ENCODE results near the gene NDE1. TPM values are rescaled to one million over a fixed set of nuclear protein-coding genes. Genes with fewer than 3 reads are reported as not detected.
"Not testable (repeated sequence)": the region's sequence is repeated elsewhere in the genome, so short reads cannot be mapped to it uniquely, and the experiment has no call there.

The NDE1 gene
- total RNA-seq, 1 donor from 2014 or later = 55.0 TPM

DNA sequence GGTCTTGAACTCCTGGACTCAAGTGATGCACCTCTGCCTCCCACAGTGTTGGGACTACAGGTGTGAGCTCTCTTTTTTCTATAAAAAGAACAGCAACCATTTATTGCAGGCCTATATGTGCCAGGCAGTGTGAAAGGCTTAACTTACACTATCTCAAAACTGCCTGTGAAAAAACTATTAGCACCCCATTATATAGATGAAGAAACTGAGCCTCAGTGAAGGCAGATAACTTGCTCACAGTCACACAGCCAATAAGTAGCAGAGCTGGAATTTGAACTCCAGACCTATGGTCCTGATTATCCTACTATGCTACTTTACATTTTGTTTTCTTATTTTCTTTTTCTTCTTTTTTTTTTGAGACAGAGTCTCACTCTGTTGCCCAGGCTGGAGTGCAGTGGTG, 15.1 kb downstream of the NDE1 start:
- no peak for TF ChIP-seq POLR2A (IDR thresholded peaks at IDR 0.05)
- TF ChIP-seq, protein P1, sequence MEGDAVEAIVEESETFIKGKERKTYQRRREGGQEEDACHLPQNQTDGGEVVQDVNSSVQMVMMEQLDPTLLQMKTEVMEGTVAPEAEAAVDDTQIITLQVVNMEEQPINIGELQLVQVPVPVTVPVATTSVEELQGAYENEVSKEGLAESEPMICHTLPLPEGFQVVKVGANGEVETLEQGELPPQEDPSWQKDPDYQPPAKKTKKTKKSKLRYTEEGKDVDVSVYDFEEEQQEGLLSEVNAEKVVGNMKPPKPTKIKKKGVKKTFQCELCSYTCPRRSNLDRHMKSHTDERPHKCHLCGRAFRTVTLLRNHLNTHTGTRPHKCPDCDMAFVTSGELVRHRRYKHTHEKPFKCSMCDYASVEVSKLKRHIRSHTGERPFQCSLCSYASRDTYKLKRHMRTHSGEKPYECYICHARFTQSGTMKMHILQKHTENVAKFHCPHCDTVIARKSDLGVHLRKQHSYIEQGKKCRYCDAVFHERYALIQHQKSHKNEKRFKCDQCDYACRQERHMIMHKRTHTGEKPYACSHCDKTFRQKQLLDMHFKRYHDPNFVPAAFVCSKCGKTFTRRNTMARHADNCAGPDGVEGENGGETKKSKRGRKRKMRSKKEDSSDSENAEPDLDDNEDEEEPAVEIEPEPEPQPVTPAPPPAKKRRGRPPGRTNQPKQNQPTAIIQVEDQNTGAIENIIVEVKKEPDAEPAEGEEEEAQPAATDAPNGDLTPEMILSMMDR (IDR thresholded peaks at IDR 0.05) = no peak
- no peak for TF ChIP-seq POLR2AphosphoS5 (IDR thresholded peaks at IDR 0.05; ENCODE audit: insufficient read depth in 1 of 2, low read depth in 1 of 2)
- Histone ChIP-seq H3K4me1 (no peaks in the 10 kb centered on the region), H3K9me3 (no peaks in the 10 kb centered on the region), H3K36me3 (peaks cover 0 to 54% of the 10 kb centered on the region in 2 donors), H3K4me3 (no peak overlapping the region), H3K27ac (no peak overlapping the region), H3K27me3 (no peaks in the 10 kb centered on the region)
- DNase-seq (ENCODE audit: extremely low spot score in 2 of 2) = no peak
- intact Hi-C loops (cut with DNase I) = no loop called here

DNA sequence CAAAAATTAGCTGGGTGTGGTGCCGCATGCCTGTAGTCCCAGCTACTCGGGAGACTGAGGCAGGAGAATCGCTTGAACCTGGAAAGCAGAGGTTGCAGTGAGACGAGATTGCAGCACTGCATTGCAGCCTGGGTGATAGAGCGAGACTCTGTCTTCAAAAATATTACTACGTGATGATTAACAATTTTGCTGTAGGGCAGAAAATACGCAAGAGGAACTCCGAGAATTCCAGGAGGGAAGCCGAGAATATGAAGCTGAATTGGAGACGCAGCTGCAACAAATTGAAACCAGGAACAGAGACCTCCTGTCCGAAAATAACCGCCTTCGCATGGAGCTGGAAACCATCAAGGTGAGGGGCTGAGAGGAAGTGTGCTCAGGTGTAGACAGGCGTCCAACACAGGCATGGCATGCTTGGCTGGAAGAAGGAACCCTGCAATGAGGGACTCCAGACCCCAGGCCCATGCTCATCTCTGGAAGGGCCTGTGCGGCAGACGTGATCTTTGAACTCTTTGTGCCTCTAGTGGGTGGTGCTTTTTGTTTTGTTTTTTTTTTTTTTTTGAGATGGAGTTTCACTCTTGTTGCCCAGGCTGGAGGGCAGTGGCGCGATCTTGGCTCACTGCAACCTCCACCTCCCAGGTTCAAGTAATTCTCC, 17.2 kb downstream of the NDE1 start:
- peaks cover 0 to 50% of the 10 kb centered on the region in 2 donors for H3K36me3 ChIP-seq
- intact Hi-C loops (cut with DNase I) = no loop called here
- no peak overlapping the region for H3K4me3 ChIP-seq
- H3K4me1 ChIP-seq = peaks cover 8% of the 10 kb centered on the region
- DNase-seq (ENCODE audit: extremely low spot score in 2 of 2) = no peak
- no peak overlapping the region for H3K27ac ChIP-seq
- no peaks in the 10 kb centered on the region for H3K27me3 ChIP-seq
- no peak for TF ChIP-seq POLR2A (IDR thresholded peaks at IDR 0.05)
- no peak for TF ChIP-seq POLR2AphosphoS5 (IDR thresholded peaks at IDR 0.05; ENCODE audit: insufficient read depth in 1 of 2, low read depth in 1 of 2)
- TF ChIP-seq, protein P1 (IDR thresholded peaks at IDR 0.05) = no peak
- H3K9me3 ChIP-seq = no peaks in the 10 kb centered on the region

DNA sequence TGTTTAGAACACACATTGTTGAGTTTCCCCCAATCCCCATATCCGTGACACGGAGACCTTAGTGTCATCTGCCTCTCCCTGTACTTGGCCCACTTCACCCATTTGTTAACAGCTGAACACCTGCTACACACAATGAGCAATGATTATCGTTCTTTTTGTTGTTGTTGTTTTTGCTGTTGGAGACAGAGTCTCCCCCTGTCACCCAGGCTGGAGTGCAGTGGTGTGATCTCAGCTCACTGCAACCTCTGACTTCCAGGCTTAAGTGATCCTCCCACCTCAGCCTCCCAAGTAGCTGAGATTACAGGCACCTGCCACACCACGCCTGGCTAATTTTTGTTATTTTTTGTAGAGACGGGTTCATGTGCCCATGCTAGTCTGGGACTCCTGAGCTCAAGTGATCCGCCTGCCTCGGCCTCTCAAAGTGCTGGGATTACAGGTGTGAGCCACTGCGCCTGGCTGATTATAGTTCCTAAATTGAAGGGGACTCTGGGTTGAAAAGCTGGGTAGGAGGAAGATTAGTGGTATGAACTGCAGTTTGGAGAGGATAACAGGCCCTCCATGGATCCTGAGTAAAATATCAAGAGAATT, 21.6 kb downstream of the NDE1 start:
- H3K4me3 ChIP-seq = no peak overlapping the region
- no peaks in the 10 kb centered on the region for H3K27me3 ChIP-seq
- H3K9me3 ChIP-seq = no peaks in the 10 kb centered on the region
- no peak for DNase-seq (ENCODE audit: extremely low spot score in 2 of 2)
- H3K27ac ChIP-seq = peak overlapping the region; percentile 94
- peaks cover 0 to 30% of the 10 kb centered on the region in 2 donors for H3K36me3 ChIP-seq
- intact Hi-C loops (cut with DNase I) = no loop called here
- H3K4me1 ChIP-seq = peaks cover 33% of the 10 kb centered on the region
- TF ChIP-seq, protein P1 (IDR thresholded peaks at IDR 0.05) = no peak
- TF ChIP-seq POLR2A (IDR thresholded peaks at IDR 0.05) (no peak), POLR2AphosphoS5 (IDR thresholded peaks at IDR 0.05; ENCODE audit: insufficient read depth in 1 of 2, low read depth in 1 of 2) (no peak)

DNA sequence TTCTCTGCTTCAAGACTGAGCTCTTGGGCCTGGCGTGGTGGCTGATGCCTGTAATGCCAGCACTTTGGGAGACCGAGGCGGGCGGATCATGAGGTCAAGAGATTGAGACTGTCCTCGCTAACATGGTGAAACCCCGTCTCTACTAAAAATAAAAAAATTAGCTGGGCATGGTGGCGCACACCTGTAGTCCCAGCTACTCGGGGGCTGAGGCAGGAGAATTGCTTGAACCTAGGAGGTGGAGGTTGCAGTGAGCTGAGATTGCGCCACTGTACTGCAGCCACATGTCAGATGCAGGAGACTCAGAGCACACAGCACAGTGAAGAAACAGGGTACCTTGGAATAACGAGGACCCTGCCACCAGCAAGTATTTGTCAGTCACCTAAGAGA, 22.1 kb downstream of the NDE1 start:
- DNase-seq (ENCODE audit: extremely low spot score in 2 of 2); intact Hi-C loops (cut with DNase I); H3K27me3 ChIP-seq; H3K9me3 ChIP-seq; H3K4me3 ChIP-seq: not testable (repeated sequence)
- peaks cover 0 to 25% of the 10 kb centered on the region in 2 donors for H3K36me3 ChIP-seq
- H3K4me1 ChIP-seq = peaks cover 34% of the 10 kb centered on the region
- H3K27ac ChIP-seq = peak overlapping the region; percentile 94

DNA sequence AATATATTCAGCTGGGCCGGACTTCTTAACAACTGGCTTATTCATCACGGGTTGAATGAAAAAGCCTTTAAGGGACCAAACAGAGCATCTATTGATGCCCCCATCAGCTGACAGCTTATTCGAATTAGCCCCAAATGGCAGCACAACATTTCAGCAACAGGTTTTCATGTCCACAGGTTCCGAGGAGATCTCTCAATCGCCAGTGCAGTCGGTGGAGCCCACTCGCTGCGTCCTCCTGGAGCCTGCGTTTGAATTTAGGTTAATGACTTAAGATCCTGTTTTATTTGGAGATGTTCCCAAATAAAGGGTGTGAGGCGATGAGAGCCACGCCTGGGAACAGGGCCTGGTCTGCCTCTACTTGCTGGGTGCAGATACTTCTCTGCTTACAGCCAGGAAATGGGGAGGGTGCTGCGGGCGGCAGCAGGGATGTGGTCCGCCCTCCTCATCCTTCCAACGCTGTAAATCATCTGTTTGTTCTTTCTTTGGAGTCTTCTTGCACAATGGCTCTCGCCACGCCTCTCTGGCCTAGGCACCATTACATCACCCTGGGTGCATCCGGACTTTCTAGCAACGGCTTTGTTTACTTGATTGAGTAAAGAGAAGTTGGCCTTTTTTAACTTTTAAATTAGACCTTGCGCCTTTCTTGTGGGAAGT, 22.6 kb downstream of the NDE1 start:
- TF ChIP-seq POLR2A (IDR thresholded peaks at IDR 0.05) (peak in 1 of 2 donors; percentile 3), POLR2AphosphoS5 (IDR thresholded peaks at IDR 0.05; ENCODE audit: insufficient read depth in 1 of 2, low read depth in 1 of 2) (peak; percentile 88 to 100)
- TF ChIP-seq, protein P1 (IDR thresholded peaks at IDR 0.05) = peak in 1 of 3 experiments; percentile 20
- no peak overlapping the region for H3K4me3 ChIP-seq

More for the DNA sequence above, 22.6 kb downstream of the NDE1 start:
- Histone ChIP-seq H3K27me3 (no peaks in the 10 kb centered on the region), H3K27ac (peak overlapping the region; percentile 94), H3K36me3 (peaks cover 0 to 22% of the 10 kb centered on the region in 2 donors), H3K4me1 (peaks cover 34% of the 10 kb centered on the region), H3K9me3 (no peaks in the 10 kb centered on the region)
- intact Hi-C loops (cut with DNase I) = no loop called here
- DNase-seq (ENCODE audit: extremely low spot score in 2 of 2) = peak in 1 of 2 donors; percentile 99
